NT2/D1 (cell line): ENCODE data around the gene TLDC2.

Experiments
- DNase-seq: peaks from one replicate; pipeline ENCODE4 v3.0.0-alpha.2; 2011; ENCODE audit warnings: low read depth, low spot score
- H3K27me3 ChIP-seq: 2 replicates; pipeline ENCODE4 v1.6.0; 2011; ENCODE audit warnings: mild to moderate bottlenecking; ENCODE audit not compliant: insufficient read length, insufficient read depth
- H3K36me3 ChIP-seq: 2 replicates; pipeline ENCODE4 v1.6.1; 2011; ENCODE audit warnings: mild to moderate bottlenecking, low read length, mixed read lengths; ENCODE audit not compliant: insufficient read depth, insufficient read length
- H3K4me1 ChIP-seq: 2 replicates; pipeline ENCODE4 v1.5.1; 2011; ENCODE audit not compliant: insufficient read depth, insufficient read length
- H3K4me3 ChIP-seq: 2 replicates; pipeline ENCODE4 v1.5.1; 2011; ENCODE audit warnings: low read depth; ENCODE audit not compliant: insufficient read length
- H3K9ac ChIP-seq: 2 replicates; pipeline ENCODE4 v1.6.0; 2011; ENCODE audit warnings: low read depth; ENCODE audit not compliant: insufficient read length
- H3K9me3 ChIP-seq: 2 replicates; pipeline ENCODE4 v1.5.1; 2011; ENCODE audit warnings: mild to moderate bottlenecking, low read length; ENCODE audit not compliant: insufficient read depth
- SUZ12 ChIP-seq: IDR thresholded peaks from 2 replicates; pipeline ENCODE4 v1.6.1; 2011; ENCODE audit not compliant: insufficient read length, insufficient read depth; ENCODE audit errors: extremely low read depth
- YY1 ChIP-seq: IDR thresholded peaks from 2 replicates; pipeline ENCODE4 v1.6.1; 2011; ENCODE audit not compliant: insufficient read length, insufficient read depth
- ZNF274 ChIP-seq: IDR thresholded peaks from 2 replicates; pipeline ENCODE4 v1.6.1; 2011; ENCODE audit warnings: mild to moderate bottlenecking, low read depth, low read length

Gene TLDC2

GRCh38 chr20:36875702-36876472 lies at the start of gene TLDC2:
Gene TLDC2 (plus strand): TSS chr20:36876138. CDS start chr20:36876175, 37 bp downstream.
- Histone ChIP-seq H3K9me3 (no peaks in the 10 kb centered on the region), H3K4me3 (no peak within 1 kb of the TSS), H3K27me3 (no peaks in the 10 kb centered on the region), H3K4me1 (peaks cover 5% of the 10 kb centered on the region), H3K36me3 (no peaks in the 10 kb centered on the region), H3K9ac (peak within 1 kb of the TSS; percentile 3)
- no peak for TF ChIP-seq SUZ12
- DNase-seq: no peak

DNA sequence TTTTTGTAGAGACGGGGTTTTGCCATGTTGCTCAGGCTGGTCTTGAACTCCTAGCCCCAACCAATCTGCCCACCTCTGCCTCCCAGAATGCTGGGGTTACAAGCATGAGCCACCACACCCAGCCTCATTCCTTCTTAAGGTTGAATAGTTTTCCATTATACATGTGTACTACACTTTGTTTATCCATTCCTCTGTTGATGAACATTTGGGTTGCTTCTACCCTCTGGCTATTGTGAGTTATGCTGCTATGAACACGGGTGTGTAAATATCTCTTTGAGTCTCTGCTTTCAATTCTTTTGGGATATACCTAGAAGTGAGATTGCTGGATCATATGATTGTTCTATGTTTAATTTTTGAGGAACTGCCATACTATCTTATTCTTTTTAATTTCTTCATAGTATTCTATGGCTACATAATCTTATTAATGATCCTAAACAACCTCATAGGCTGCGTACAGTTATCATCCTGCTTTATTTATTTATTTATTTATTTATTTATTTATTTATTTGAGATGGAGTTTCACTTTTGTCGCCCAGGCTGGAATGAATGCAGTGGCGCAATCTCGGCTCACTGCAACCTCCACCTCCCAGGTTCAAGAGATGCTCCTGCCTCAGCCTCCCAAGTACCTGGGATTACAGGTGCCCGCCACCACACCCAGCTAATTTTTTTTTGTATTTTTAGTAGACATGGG lies 49.2 kb upstream of the TLDC2 start:
- no peak for DNase-seq
- Histone ChIP-seq H3K9ac (no peak overlapping the region), H3K36me3 (peaks cover 56% of the 10 kb centered on the region), H3K4me3 (no peak overlapping the region), H3K4me1 (peaks cover 9% of the 10 kb centered on the region), H3K27me3 (no peaks in the 10 kb centered on the region), H3K9me3 (no peaks in the 10 kb centered on the region)
- no peak for TF ChIP-seq ZNF274
- no peak for TF ChIP-seq YY1
- no peak for TF ChIP-seq SUZ12

DNA sequence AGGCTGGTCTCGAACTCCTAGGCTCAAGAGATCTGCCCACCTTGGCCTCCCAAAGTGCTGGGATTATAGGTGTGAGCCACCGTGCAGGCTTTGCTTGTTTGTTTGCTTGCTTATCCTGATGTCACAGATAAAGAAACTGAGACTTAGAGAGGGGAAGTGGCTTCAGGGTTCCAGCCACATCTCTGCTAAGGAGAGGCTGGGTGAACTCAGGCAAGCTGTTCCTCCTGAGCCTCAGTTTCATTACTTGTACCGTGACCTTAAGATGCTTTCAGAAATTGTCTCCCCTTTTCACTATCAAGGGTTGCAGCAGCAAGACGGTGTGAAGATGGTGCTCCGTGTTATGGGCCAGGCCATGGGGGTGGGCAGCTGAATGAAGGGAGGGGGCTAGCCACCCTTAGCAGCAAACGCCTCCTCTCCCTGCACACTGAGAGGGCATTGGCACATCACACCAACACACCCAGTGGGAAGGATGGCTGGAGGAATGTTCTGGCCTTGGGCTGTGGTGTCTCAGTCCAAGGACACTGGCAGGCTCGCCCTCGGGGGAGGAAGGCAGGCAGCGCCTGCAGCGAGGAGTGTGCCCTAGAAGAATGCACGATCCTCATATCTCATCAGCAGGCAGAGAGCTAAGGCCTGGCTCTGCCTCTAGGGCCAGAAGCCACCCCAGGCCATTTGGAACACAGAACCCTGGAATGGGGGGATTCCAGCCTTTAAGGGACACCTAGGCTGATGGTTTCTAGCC lies 48.2 kb upstream of the TLDC2 start:
- no peaks in the 10 kb centered on the region for H3K9me3 ChIP-seq
- H3K27me3 ChIP-seq: no peaks in the 10 kb centered on the region
- no peak for DNase-seq
- H3K4me1 ChIP-seq: peaks cover 4% of the 10 kb centered on the region
- no peak for TF ChIP-seq ZNF274
- no peak for TF ChIP-seq SUZ12
- no peak for TF ChIP-seq YY1
- H3K36me3 ChIP-seq: peaks cover 56% of the 10 kb centered on the region
- H3K4me3 ChIP-seq: no peak overlapping the region
- H3K9ac ChIP-seq: no peak overlapping the region

- Histone ChIP-seq H3K27me3 (no peaks in the 10 kb centered on the region), H3K36me3 (peaks cover 39% of the 10 kb centered on the region), H3K9me3 (no peaks in the 10 kb centered on the region), H3K4me1 (peaks cover 17% of the 10 kb centered on the region), H3K4me3 (no peak overlapping the region), H3K9ac (peak overlapping the region; percentile 27)
- no peak for DNase-seq
- TF ChIP-seq YY1 (no peak), ZNF274 (no peak), SUZ12 (no peak)
Measured at GRCh38 chr20:36830791-36831691, 44.9 kb upstream of the TLDC2 start.

DNA sequence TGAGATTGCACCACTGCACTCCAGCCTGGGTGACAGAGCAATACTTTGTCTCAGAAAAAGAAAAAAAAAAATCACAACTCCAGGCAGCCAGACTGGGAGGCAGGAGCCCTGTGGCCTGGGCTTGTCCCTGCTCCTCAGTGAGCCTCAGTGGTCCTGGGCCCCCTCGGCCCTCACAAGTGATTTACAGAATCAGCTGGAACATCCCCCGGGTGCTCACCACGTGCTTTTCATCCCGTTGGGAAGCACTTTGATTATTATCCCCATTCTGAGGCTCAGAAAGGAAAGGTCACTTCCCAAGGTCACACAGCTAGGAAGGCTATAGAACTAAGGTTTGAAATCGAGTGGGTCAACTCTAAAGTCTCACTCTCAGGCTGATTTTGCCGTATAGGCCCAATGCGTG lies 43.1 kb upstream of the TLDC2 start:
- Histone ChIP-seq H3K36me3 (peaks cover 36% of the 10 kb centered on the region), H3K4me1 (peaks cover 17% of the 10 kb centered on the region), H3K27me3 (no peaks in the 10 kb centered on the region), H3K9ac (no peak overlapping the region), H3K9me3 (no peaks in the 10 kb centered on the region), H3K4me3 (no peak overlapping the region)
- DNase-seq: no peak
- TF ChIP-seq YY1 (no peak), SUZ12 (no peak), ZNF274 (no peak)

GRCh38 chr20:36833275-36834020 lies 42.5 kb upstream of the TLDC2 start:
- Histone ChIP-seq H3K4me3 (no peak overlapping the region), H3K4me1 (peaks cover 17% of the 10 kb centered on the region), H3K9me3 (no peaks in the 10 kb centered on the region), H3K36me3 (peaks cover 34% of the 10 kb centered on the region), H3K9ac (peak overlapping the region; percentile 59), H3K27me3 (no peaks in the 10 kb centered on the region)
- no peak for DNase-seq
- TF ChIP-seq ZNF274 (no peak), SUZ12 (no peak), YY1 (no peak)
